ENCODE results near the gene FLT3.

The FLT3 gene

DNA sequence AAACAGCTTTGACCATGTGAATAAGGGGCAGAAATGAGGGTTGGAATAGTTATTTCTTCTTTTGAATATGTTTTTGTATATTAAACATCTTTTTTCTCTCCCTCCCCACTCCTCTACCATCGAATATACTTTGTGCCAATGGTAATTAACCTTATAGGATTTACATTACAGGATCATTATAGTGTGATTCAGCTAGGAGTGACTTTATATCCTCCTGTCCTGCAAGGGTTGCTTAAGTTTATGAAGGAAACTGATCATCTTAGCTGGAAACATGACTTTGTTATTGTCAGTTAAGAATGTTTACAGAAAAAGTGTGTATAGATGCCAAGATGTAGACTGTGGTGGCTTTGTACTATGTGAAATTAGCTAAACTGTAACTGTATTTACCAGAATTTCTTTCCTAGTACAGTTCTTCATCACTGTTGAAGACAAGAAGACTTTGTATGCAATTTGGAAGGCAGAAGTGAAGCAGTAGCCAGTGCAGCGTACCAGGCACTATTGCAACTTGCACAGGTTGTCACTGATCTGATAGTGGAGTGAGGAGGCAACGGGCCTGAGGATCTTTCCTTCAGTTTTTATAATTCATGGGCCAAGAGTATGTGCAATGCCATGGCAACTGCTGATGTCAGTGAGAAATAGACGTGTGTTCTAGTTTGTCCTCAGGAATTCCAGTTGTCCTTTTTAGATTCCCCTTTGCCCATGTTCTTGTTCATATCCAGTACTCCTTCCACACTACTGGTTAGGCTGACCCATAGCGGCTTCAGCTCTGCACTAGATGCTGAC lies 29.7 kb upstream of the FLT3 start:
- intact Hi-C loops (cut with DNase I; ENCODE audit: low total_unique reads): loop anchor here (10.0 kb wide), 2 partner anchors 515 kb away; no protein-coding TSS in a partner anchor
- DNase-seq: no peak
- TF ChIP-seq, protein P1, sequence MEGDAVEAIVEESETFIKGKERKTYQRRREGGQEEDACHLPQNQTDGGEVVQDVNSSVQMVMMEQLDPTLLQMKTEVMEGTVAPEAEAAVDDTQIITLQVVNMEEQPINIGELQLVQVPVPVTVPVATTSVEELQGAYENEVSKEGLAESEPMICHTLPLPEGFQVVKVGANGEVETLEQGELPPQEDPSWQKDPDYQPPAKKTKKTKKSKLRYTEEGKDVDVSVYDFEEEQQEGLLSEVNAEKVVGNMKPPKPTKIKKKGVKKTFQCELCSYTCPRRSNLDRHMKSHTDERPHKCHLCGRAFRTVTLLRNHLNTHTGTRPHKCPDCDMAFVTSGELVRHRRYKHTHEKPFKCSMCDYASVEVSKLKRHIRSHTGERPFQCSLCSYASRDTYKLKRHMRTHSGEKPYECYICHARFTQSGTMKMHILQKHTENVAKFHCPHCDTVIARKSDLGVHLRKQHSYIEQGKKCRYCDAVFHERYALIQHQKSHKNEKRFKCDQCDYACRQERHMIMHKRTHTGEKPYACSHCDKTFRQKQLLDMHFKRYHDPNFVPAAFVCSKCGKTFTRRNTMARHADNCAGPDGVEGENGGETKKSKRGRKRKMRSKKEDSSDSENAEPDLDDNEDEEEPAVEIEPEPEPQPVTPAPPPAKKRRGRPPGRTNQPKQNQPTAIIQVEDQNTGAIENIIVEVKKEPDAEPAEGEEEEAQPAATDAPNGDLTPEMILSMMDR (IDR thresholded peaks at IDR 0.05): no peak

DNA sequence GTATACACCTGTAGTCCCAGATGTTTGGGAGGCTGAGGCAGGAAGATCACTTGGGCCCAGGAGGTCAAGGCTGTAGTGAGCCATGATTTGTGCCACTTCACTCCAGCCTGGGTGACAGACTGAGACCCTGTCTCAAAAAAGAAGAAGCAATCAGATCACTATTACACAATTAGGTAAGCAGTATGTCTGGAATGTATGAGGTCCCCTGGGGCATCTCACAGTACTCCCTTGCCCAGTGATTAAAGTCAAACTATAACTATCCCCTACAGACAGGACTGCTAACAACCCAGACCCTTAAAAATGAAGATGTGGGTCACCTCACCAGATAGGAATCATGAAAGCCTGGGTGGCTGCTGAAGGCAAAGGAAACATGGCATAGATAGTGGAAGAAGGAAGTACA lies 28.6 kb upstream of the FLT3 start:
- DNase-seq: no peak
- intact Hi-C loops (cut with DNase I; ENCODE audit: low total_unique reads): no loop called here
- TF ChIP-seq, protein P1 (IDR thresholded peaks at IDR 0.05): no peak
- Histone ChIP-seq H3K27me3 (no peaks in the 10 kb centered on the region), H3K4me1 (no peaks in the 10 kb centered on the region), H3K36me3 (no peaks in the 10 kb centered on the region), H3K27ac (no peak overlapping the region), H3K4me3 (no peak overlapping the region), H3K9me3 (no peaks in the 10 kb centered on the region)

More for the DNA sequence above, 29.7 kb upstream of the FLT3 start:
- no peaks in the 10 kb centered on the region for H3K36me3 ChIP-seq
- no peaks in the 10 kb centered on the region for H3K9me3 ChIP-seq
- no peak overlapping the region for H3K27ac ChIP-seq
- no peak overlapping the region for H3K4me3 ChIP-seq
- H3K4me1 ChIP-seq: no peaks in the 10 kb centered on the region
- no peaks in the 10 kb centered on the region for H3K27me3 ChIP-seq

DNA sequence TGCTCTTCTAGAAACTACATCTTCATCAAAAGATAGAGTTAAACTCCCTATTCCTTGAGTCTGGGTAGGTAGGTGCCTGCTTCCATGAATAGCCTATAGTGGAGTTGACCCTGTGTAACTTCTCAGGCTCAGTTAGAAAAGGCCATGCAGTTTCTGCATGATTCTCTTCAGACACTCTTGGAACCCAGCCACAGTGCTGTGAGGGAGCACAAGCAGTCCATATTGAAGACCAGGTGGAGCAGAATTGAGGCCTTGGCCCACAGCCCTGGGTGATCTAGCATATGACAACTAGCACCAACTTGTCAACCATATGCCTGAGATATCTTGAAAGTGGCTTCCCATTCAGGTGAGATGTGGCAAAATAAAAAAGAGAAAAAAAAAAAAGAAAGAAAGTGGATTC lies 27.7 kb upstream of the FLT3 start:
- Histone ChIP-seq H3K4me3 (no peak overlapping the region), H3K9me3 (no peaks in the 10 kb centered on the region), H3K27me3 (peaks cover 0 to 6% of the 10 kb centered on the region in 2 donors), H3K4me1 (no peaks in the 10 kb centered on the region), H3K27ac (no peak overlapping the region), H3K36me3 (no peaks in the 10 kb centered on the region)
- intact Hi-C loops (cut with DNase I; ENCODE audit: low total_unique reads): no loop called here
- DNase-seq: no peak
- TF ChIP-seq, protein P1 (IDR thresholded peaks at IDR 0.05): no peak

DNA sequence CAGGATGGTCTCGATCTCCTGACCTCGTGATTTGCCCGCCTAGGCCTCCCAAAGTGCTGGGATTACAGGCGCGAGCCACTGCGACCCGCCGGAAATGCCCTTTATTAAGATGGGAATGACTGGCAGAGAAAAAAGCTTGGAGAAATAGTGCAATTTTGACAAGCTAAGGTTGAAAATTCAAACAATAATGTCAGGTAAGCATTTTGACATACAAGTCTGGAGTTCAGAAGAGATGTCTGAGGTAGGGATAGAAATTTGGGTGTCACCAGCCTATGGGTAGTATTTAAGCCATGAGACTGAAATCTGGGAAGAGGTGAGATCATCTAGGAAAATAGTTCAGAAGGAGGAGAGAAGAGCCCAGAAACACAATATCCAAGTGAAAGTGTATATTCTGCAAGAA lies 20.8 kb upstream of the FLT3 start:
- peaks cover 0 to 16% of the 10 kb centered on the region in 2 donors for H3K27me3 ChIP-seq
- intact Hi-C loops (cut with DNase I; ENCODE audit: low total_unique reads): no loop called here
- H3K4me1 ChIP-seq: no peaks in the 10 kb centered on the region
- no peak overlapping the region for H3K4me3 ChIP-seq
- H3K27ac ChIP-seq: no peak overlapping the region
- TF ChIP-seq, protein P1 (IDR thresholded peaks at IDR 0.05): no peak
- DNase-seq: no peak
- H3K9me3 ChIP-seq: no peaks in the 10 kb centered on the region
- H3K36me3 ChIP-seq: no peaks in the 10 kb centered on the region

DNA sequence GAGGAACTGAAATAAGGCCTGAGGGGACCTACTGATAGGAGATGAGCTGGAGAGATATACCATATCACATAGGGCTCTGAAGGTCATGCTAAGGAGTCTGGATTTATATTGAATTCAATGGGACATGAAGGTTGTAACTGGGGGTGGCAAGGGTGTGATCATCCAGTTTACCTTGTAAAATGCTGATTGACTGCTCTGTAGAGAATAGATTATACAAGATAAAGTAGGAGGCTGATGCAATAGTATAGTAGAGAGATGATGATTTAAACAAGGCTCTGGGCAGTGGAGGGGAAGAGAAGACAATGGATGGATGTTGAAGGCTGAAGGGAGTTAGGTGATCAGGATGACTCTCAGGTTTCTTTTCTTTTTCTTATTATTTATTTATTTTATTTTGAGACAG lies 19.9 kb upstream of the FLT3 start:
- Histone ChIP-seq H3K9me3 (no peaks in the 10 kb centered on the region), H3K27ac (no peak overlapping the region), H3K36me3 (no peaks in the 10 kb centered on the region), H3K27me3 (peaks cover 0 to 16% of the 10 kb centered on the region in 2 donors), H3K4me1 (no peaks in the 10 kb centered on the region), H3K4me3 (no peak overlapping the region)
- intact Hi-C loops (cut with DNase I; ENCODE audit: low total_unique reads): no loop called here
- DNase-seq: no peak
- TF ChIP-seq, protein P1 (IDR thresholded peaks at IDR 0.05): no peak
